Measurements from ENCODE around the gene KCNAB1.

The KCNAB1 gene

GRCh38 chr3:156488767-156489166, 368.4 kb downstream of the KCNAB1 start:
- no peak for TF ChIP-seq CTCF (IDR thresholded peaks at IDR 0.05; ENCODE audit: low read depth, low read length)

GRCh38 chr3:156489462-156489911, 369.1 kb downstream of the KCNAB1 start:
- in situ Hi-C loops (cut with HindIII; ENCODE audit: low sequenced_read_pairs) = no loop called here
- TF ChIP-seq CTCF (IDR thresholded peaks at IDR 0.05; ENCODE audit: low read depth, low read length) = no peak
- peak; percentile 53 for DNase-seq (ENCODE audit: low read depth, low spot score)
- no peak overlapping the region for H3K4me3 ChIP-seq (ENCODE audit: low read depth, low read length)

More at GRCh38 chr3:156488767-156489166, 368.4 kb downstream of the KCNAB1 start:
- in situ Hi-C loops (cut with HindIII; ENCODE audit: low sequenced_read_pairs) = no loop called here
- peak; percentile 31 for DNase-seq (ENCODE audit: low read depth, low spot score)
- no peak overlapping the region for H3K4me3 ChIP-seq (ENCODE audit: low read depth, low read length)

- no peak overlapping the region for H3K4me3 ChIP-seq (ENCODE audit: low read depth, low read length)
- DNase-seq (ENCODE audit: low read depth, low spot score) = no peak
- in situ Hi-C loops (cut with HindIII; ENCODE audit: low sequenced_read_pairs) = no loop called here
- TF ChIP-seq CTCF (IDR thresholded peaks at IDR 0.05; ENCODE audit: low read depth, low read length) = no peak
Measured at GRCh38 chr3:156491192-156491591, 370.8 kb downstream of the KCNAB1 start.

- in situ Hi-C loops (cut with HindIII; ENCODE audit: low sequenced_read_pairs) = no loop called here
- peak; percentile 62 for DNase-seq (ENCODE audit: low read depth, low spot score)
- no peak for TF ChIP-seq CTCF (IDR thresholded peaks at IDR 0.05; ENCODE audit: low read depth, low read length)
- no peak overlapping the region for H3K4me3 ChIP-seq (ENCODE audit: low read depth, low read length)
Measured at GRCh38 chr3:156492801-156493261, 372.5 kb downstream of the KCNAB1 start.

- in situ Hi-C loops (cut with HindIII; ENCODE audit: low sequenced_read_pairs) = no loop called here
- TF ChIP-seq CTCF (IDR thresholded peaks at IDR 0.05; ENCODE audit: low read depth, low read length) = no peak
- no peak for DNase-seq (ENCODE audit: low read depth, low spot score)
- H3K4me3 ChIP-seq (ENCODE audit: low read depth, low read length) = no peak overlapping the region
Measured at GRCh38 chr3:156493887-156494286, 373.5 kb downstream of the KCNAB1 start.

- in situ Hi-C loops (cut with HindIII; ENCODE audit: low sequenced_read_pairs) = no loop called here
- TF ChIP-seq CTCF (IDR thresholded peaks at IDR 0.05; ENCODE audit: low read depth, low read length) = no peak
- H3K4me3 ChIP-seq (ENCODE audit: low read depth, low read length) = no peak overlapping the region
- no peak for DNase-seq (ENCODE audit: low read depth, low spot score)
Measured at GRCh38 chr3:156495816-156496215, 375.4 kb downstream of the KCNAB1 start.

GRCh38 chr3:156497326-156497725, 376.9 kb downstream of the KCNAB1 start:
- in situ Hi-C loops (cut with HindIII; ENCODE audit: low sequenced_read_pairs) = no loop called here
- no peak overlapping the region for H3K4me3 ChIP-seq (ENCODE audit: low read depth, low read length)
- TF ChIP-seq CTCF (IDR thresholded peaks at IDR 0.05; ENCODE audit: low read depth, low read length) = no peak
- DNase-seq (ENCODE audit: low read depth, low spot score) = peak; percentile 44
